DOHH2 (cell line): ENCODE measurements around the gene PYDC2.

ENCODE experiments used
- EZH2phosphoT487 ChIP-seq: fragments of 200-600 bp; sonication (generic); IDR thresholded peaks from 2 replicates; pipeline ENCODE4 v1.6.1; 2017; ENCODE audit warnings: borderline replicate concordance, mild to moderate bottlenecking, antibody characterized with exemption, low read length, moderate library complexity, mixed read lengths
- TF ChIP-seq, protein P1 (sequence below): fragments of 200-600 bp; sonication (generic); IDR thresholded peaks from one replicate; pipeline ENCODE4 v1.5.1; 2014; ENCODE audit warnings: antibody characterized with exemption, mild to moderate bottlenecking, low read depth, low read length; ENCODE audit not compliant: poor library complexity, severe bottlenecking

DNA sequence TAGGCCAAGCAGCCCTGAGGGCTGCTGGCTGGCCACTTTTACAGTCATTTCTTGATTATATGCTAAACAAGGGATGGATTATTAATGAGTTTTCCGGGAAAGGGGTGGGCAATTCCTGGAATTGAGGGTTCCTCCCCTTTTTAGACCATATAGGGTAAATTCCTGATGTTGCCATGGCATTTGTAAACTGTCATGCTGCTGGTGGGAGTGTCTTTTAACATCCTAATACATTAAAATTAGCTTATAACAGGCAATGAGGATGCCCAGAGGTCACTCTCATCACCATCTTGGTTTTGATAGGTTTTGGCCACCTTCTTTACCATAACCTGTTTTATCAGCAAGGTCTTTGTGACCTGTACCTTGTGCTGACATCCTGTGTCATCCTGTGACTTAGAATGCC lies 11.7 kb upstream of the PYDC2 start:
- TF ChIP-seq, protein P1, sequence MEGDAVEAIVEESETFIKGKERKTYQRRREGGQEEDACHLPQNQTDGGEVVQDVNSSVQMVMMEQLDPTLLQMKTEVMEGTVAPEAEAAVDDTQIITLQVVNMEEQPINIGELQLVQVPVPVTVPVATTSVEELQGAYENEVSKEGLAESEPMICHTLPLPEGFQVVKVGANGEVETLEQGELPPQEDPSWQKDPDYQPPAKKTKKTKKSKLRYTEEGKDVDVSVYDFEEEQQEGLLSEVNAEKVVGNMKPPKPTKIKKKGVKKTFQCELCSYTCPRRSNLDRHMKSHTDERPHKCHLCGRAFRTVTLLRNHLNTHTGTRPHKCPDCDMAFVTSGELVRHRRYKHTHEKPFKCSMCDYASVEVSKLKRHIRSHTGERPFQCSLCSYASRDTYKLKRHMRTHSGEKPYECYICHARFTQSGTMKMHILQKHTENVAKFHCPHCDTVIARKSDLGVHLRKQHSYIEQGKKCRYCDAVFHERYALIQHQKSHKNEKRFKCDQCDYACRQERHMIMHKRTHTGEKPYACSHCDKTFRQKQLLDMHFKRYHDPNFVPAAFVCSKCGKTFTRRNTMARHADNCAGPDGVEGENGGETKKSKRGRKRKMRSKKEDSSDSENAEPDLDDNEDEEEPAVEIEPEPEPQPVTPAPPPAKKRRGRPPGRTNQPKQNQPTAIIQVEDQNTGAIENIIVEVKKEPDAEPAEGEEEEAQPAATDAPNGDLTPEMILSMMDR = no peak
- no peak for TF ChIP-seq EZH2phosphoT487
